ENCODE data around the gene VDAC1. TPM values are rescaled to one million over a fixed set of nuclear protein-coding genes. Genes with fewer than 3 reads are reported as not detected.

Gene VDAC1
- total RNA-seq, 2 experiments from 2014 or later: 46.8 to 50.9 TPM

DNA sequence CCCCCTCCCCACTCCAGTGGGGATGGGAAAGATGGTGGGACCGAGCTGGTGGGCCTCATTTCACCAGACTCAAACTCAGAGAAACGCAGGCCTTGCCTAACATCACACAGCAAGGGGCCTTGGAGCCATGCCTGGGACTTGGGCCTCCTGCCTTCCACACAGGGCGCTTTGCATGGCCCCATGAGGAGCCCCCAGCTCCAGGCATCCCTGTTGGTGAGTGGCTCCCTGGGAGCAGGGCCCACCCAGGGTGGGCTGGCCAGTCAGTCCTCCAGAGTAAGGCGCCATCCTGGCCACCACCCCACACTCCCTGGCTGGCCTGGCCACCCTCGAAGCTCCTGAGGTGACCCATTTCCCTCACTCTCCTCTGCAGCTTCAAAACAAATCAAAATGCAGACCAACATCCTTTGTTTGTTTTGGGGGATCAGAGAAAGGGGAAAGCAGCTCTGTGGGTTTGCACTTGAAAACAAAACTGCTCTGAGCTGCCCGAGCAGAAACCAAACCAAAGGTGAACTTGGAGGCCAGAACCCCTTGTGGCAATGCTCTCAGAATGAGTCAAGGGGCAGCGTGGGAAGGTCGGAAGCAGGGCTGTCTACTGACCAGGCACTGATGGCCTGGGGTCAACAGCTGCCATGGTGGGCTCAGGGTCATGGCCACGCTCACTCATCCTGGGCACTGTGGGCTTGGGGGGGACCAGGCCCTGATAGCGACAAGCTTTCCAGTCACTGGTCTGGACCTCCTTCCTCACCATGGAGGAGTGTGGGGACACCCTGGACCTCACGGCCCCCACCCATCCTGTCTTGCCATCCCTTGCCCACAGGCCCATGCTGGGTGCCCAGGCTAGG is 37.0 kb upstream of the VDAC1 start:
- intact Hi-C loops (cut with DNase I, micrococcal nuclease): loop anchor here in 1 of 2 experiments (2.0 kb wide), 2 partner anchors 21 to 61 kb away; no protein-coding TSS in a partner anchor
- no peaks in the 10 kb centered on the region for H3K9me3 Mint-ChIP-seq
- POLR2A ChIA-PET: interaction anchor here (1.4 to 15.8 kb wide), 9 partner anchors 12 to 184 kb away, joined by 5 to 350 read pairs (median 18); partner anchors contain the start of genes PPP2CA and TCF7
- H3K36me3 ChIP-seq (ENCODE audit: insufficient read depth, low read length): no peaks in the 10 kb centered on the region
- no peaks in the 10 kb centered on the region for H3K9me3 ChIP-seq (ENCODE audit: control insufficient read depth in 1 of 2, insufficient read depth in 1 of 2, low read length in 2 of 2)
- DNase-seq (peak in 1 of 14 experiments; percentile 10), ATAC-seq (ENCODE audit: poor library complexity) (no peak)
- peak overlapping the region in 1 of 2 donors; percentile 36 for H3K27ac ChIP-seq (ENCODE audit: low read depth in 1 of 2, low read length in 2 of 2)
- H3K27ac Mint-ChIP-seq: peak overlapping the region; percentile 47
- H3K27me3 ChIP-seq (ENCODE audit: control insufficient read depth in 1 of 2, insufficient read depth in 2 of 2, low read length in 2 of 2): no peaks in the 10 kb centered on the region
- no peaks in the 10 kb centered on the region for H3K36me3 Mint-ChIP-seq (ENCODE audit: low read depth)
- H3K4me3 ChIP-seq (ENCODE audit: low read length): no peak overlapping the region
- peaks cover 60% of the 10 kb centered on the region for H3K4me1 ChIP-seq (ENCODE audit: insufficient read depth, low read length)
- H3K27me3 Mint-ChIP-seq: no peaks in the 10 kb centered on the region
- CTCF ChIA-PET: interaction anchor here (1.9 to 4.0 kb wide), 3 partner anchors 15 to 100 kb away, joined by 4 to 114 read pairs (median 66); no protein-coding TSS in a partner anchor
- H3K4me3 Mint-ChIP-seq: peak overlapping the region; percentile 30
- H3K4me1 Mint-ChIP-seq (ENCODE audit: low read depth): peaks cover 78% of the 10 kb centered on the region
- TF ChIP-seq, protein P1, sequence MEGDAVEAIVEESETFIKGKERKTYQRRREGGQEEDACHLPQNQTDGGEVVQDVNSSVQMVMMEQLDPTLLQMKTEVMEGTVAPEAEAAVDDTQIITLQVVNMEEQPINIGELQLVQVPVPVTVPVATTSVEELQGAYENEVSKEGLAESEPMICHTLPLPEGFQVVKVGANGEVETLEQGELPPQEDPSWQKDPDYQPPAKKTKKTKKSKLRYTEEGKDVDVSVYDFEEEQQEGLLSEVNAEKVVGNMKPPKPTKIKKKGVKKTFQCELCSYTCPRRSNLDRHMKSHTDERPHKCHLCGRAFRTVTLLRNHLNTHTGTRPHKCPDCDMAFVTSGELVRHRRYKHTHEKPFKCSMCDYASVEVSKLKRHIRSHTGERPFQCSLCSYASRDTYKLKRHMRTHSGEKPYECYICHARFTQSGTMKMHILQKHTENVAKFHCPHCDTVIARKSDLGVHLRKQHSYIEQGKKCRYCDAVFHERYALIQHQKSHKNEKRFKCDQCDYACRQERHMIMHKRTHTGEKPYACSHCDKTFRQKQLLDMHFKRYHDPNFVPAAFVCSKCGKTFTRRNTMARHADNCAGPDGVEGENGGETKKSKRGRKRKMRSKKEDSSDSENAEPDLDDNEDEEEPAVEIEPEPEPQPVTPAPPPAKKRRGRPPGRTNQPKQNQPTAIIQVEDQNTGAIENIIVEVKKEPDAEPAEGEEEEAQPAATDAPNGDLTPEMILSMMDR (IDR thresholded peaks at IDR 0.05): no peak

DNA sequence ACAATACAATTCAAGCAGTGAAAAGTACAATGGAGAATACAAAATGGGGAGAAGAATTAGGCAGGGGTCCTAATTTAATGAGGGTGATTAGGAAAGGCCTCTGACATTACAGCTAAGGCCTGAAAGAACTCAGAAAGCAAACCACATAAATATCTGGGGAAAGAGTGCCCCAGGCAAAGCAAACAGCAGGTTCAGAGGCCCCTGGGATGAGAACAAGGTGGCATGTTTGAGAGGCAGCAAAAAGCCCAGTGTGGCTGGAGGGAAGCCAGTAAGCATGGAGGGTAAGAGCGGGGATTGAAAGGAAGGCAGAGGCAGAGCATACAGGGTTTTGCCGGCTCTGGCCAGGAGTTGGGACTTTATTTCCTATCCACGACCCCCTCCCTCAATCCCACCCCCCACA is 33.4 kb upstream of the VDAC1 start:
- intact Hi-C loops (cut with DNase I, micrococcal nuclease): loop anchor here in 1 of 2 experiments (2.0 to 5.0 kb wide), 2 partner anchors 34 to 73 kb away; no protein-coding TSS in a partner anchor

DNA sequence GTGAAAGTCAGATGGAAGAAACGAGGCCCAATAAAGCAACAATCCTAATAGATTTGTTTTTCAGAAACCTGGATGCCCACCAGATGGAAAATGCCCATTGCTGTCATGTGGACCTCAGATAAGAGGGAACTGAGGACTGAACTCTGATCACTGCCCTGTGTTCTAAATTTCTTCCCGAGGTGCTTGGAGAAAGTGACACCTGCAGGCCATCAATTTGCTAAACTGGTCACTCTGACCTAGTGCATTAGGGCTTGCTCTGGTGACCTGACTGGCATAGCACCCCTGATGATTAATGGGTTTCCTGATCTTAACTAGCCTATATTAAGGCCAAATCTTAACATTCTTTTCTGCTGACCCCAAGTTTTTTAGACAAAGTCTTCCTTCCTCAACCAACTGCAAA is 32.4 kb upstream of the VDAC1 start:
- no peak overlapping the region for H3K4me3 ChIP-seq (ENCODE audit: low read length)
- POLR2A ChIA-PET: interaction anchor here (1.4 to 15.8 kb wide), 2 partner anchors 74 to 106 kb away, joined by 4 to 350 read pairs; no protein-coding TSS in a partner anchor
- Mint-ChIP-seq H3K36me3 (ENCODE audit: low read depth) (no peaks in the 10 kb centered on the region), H3K27ac (no peak overlapping the region), H3K9me3 (no peaks in the 10 kb centered on the region), H3K4me3 (no peak overlapping the region), H3K27me3 (no peaks in the 10 kb centered on the region), H3K4me1 (ENCODE audit: low read depth) (peaks cover 46% of the 10 kb centered on the region)
- H3K27ac ChIP-seq (ENCODE audit: low read depth in 1 of 2, low read length in 2 of 2): no peak overlapping the region
- intact Hi-C loops (cut with DNase I, micrococcal nuclease): loop anchor here in 1 of 2 experiments (5.0 kb wide), 1 partner anchor 35 kb away; no protein-coding TSS in a partner anchor
- H3K9me3 ChIP-seq (ENCODE audit: control insufficient read depth in 1 of 2, insufficient read depth in 1 of 2, low read length in 2 of 2): no peaks in the 10 kb centered on the region
- ATAC-seq (ENCODE audit: poor library complexity) (no peak), DNase-seq (no peak)
- H3K4me1 ChIP-seq (ENCODE audit: insufficient read depth, low read length): peaks cover 29% of the 10 kb centered on the region
- CTCF ChIA-PET: interaction anchor here (0.7 kb wide), 1 partner anchor 11 kb away, joined by 3 read pairs; no protein-coding TSS in a partner anchor
- TF ChIP-seq, protein P1 (IDR thresholded peaks at IDR 0.05): no peak
- H3K36me3 ChIP-seq (ENCODE audit: insufficient read depth, low read length): no peaks in the 10 kb centered on the region
- H3K27me3 ChIP-seq (ENCODE audit: control insufficient read depth in 1 of 2, insufficient read depth in 2 of 2, low read length in 2 of 2): no peaks in the 10 kb centered on the region

More for the DNA sequence above, 33.4 kb upstream of the VDAC1 start:
- ATAC-seq (ENCODE audit: poor library complexity): no peak
- Mint-ChIP-seq H3K36me3 (ENCODE audit: low read depth) (no peaks in the 10 kb centered on the region), H3K4me3 (no peak overlapping the region), H3K4me1 (ENCODE audit: low read depth) (peaks cover 56% of the 10 kb centered on the region), H3K27me3 (no peaks in the 10 kb centered on the region), H3K9me3 (no peaks in the 10 kb centered on the region), H3K27ac (peak overlapping the region; percentile 83)
- H3K4me1 ChIP-seq (ENCODE audit: insufficient read depth, low read length): peaks cover 39% of the 10 kb centered on the region
- no peaks in the 10 kb centered on the region for H3K9me3 ChIP-seq (ENCODE audit: control insufficient read depth in 1 of 2, insufficient read depth in 1 of 2, low read length in 2 of 2)
- DNase-seq: no peak
- no peak overlapping the region for H3K4me3 ChIP-seq (ENCODE audit: low read length)
- no peaks in the 10 kb centered on the region for H3K27me3 ChIP-seq (ENCODE audit: control insufficient read depth in 1 of 2, insufficient read depth in 2 of 2, low read length in 2 of 2)
- no peaks in the 10 kb centered on the region for H3K36me3 ChIP-seq (ENCODE audit: insufficient read depth, low read length)
- CTCF ChIA-PET: interaction anchor here (0.6 to 3.7 kb wide), 2 partner anchors 11 to 79 kb away, joined by 3 to 51 read pairs; partner anchors contain the start of gene TCF7
- POLR2A ChIA-PET: interaction anchor here (1.4 to 15.8 kb wide), 2 partner anchors 73 to 105 kb away, joined by 4 to 350 read pairs; no protein-coding TSS in a partner anchor
- no peak overlapping the region for H3K27ac ChIP-seq (ENCODE audit: low read depth in 1 of 2, low read length in 2 of 2)
- TF ChIP-seq, protein P1 (IDR thresholded peaks at IDR 0.05): no peak
